Stimulated activated effector memory CD8-positive, alpha-beta T cell treated with anti-CD3 and anti-CD28 coated beads, Interleukin-12 subunit alpha, Interleukin-12 subunit beta, amount 100 ng/mL, for 72 hours (primary cell): Measurements from ENCODE around the gene PIGM.

Source experiments
- ATAC-seq: fragments of 150-1000 bp; cut with Tn5 transposase; 2 replicates; pipeline ENCODE4 v1.10.0; 2021
- DNase-seq, 2 donors: peaks; one replicate each; pipeline ENCODE4 v3.0.0; 2021 to 2022; ENCODE audit warnings: low spot score in 2 of 2
- H3K27ac Mint-ChIP-seq: one replicate; pipeline ENCODE4 v1.8.0; 2022; ENCODE audit warnings: mild to moderate bottlenecking, mixed read lengths
- H3K36me3 Mint-ChIP-seq: one replicate; pipeline ENCODE4 v1.8.0; 2022; ENCODE audit warnings: mild to moderate bottlenecking, mixed read lengths
- H3K4me1 Mint-ChIP-seq: one replicate; pipeline ENCODE4 v1.8.0; 2022; ENCODE audit warnings: mixed read lengths
- H3K4me3 Mint-ChIP-seq: one replicate; pipeline ENCODE4 v1.8.0; 2022; ENCODE audit warnings: mild to moderate bottlenecking, mixed read lengths
- H3K9me3 Mint-ChIP-seq: one replicate; pipeline ENCODE4 v1.8.0; 2022; ENCODE audit warnings: mixed read lengths

Gene PIGM

GRCh38 chr1:160031365-160032164 lies at the start of gene PIGM:
TSS of gene PIGM (minus strand) at chr1:160031990. CDS start at chr1:160031739, 251 bp downstream.
- ATAC-seq (peak; percentile 98), DNase-seq (peak; percentile 76 to 96)
- H3K4me1 Mint-ChIP-seq, result peaks cover 30% of the 10 kb centered on the region
- peak within 1 kb of the TSS; percentile 94 for H3K4me3 Mint-ChIP-seq
- no peaks in the 10 kb centered on the region for H3K9me3 Mint-ChIP-seq
- H3K36me3 Mint-ChIP-seq, result peaks cover 10% of the 10 kb centered on the region
- peak within 1 kb of the TSS; percentile 92 for H3K27ac Mint-ChIP-seq

DNA sequence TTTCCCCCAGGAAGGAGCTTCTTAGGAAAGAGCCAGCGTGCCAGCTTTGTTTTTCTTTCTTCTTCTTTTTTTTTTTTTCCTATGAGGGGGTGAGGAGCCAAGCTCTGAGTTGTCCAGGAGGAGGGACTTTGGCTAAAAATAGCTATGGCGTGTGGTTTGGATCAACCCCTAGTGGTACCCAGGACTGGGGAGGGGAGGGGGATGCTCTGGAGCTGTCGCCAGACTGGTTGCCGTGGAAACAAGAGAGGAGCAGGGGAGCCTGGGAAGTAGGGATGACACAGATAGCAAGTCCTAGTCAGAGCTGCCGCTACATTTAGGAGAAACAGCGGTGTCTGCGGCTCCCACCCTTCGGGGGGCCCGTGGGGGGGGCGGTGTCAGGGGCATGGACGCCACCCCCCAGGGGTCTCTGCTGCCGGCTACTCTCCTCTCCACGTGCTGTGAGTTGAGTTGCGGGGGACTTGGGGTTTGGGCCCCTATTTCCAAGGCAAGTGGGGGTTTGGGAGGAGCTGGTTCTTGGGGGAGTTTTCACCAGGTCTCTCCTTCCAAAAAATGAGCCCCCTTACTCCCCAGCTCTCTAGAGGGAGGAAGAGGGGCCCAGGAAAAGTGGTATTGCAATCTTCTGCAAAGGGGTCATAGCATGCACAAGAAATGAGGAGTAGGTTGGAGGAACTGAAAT lies 49.6 kb upstream of the PIGM start, which contains the start of gene KCNJ9:
Gene KCNJ9 (plus strand): TSS at position 278 of the 676 bp plus-strand sequence. CDS start 2,493 bp downstream, outside the sequence.
- ATAC-seq (no peak), DNase-seq (no peak)
- Mint-ChIP-seq H3K4me1 (peaks cover 22% of the 10 kb centered on the region), H3K36me3 (peaks cover 8% of the 10 kb centered on the region), H3K4me3 (no peak within 1 kb of the TSS), H3K9me3 (no peaks in the 10 kb centered on the region), H3K27ac (no peak within 1 kb of the TSS)

- ATAC-seq (no peak), DNase-seq (no peak)
- no peaks in the 10 kb centered on the region for H3K9me3 Mint-ChIP-seq
- peaks cover 16% of the 10 kb centered on the region for H3K4me1 Mint-ChIP-seq
- H3K27ac Mint-ChIP-seq, result no peak overlapping the region
- H3K4me3 Mint-ChIP-seq, result no peak overlapping the region
- no peaks in the 10 kb centered on the region for H3K36me3 Mint-ChIP-seq
These were observed 48.8 kb upstream of the PIGM start for GRCh38 chr1:160080381-160081100.

GRCh38 chr1:160079448-160079847 lies 47.7 kb upstream of the PIGM start:
- Mint-ChIP-seq H3K4me3 (no peak overlapping the region), H3K4me1 (peaks cover 14% of the 10 kb centered on the region), H3K27ac (no peak overlapping the region), H3K36me3 (no peaks in the 10 kb centered on the region), H3K9me3 (no peaks in the 10 kb centered on the region)
- no peak for ATAC-seq
- DNase-seq, result no peak

GRCh38 chr1:160078512-160079195 lies 46.9 kb upstream of the PIGM start:
- DNase-seq, result peak; percentile 39 to 85

GRCh38 chr1:160077486-160077885 lies 45.7 kb upstream of the PIGM start:
- no peak overlapping the region for H3K27ac Mint-ChIP-seq

More at GRCh38 chr1:160078512-160079195, 46.9 kb upstream of the PIGM start:
- Mint-ChIP-seq H3K4me3 (no peak overlapping the region), H3K36me3 (no peaks in the 10 kb centered on the region), H3K9me3 (no peaks in the 10 kb centered on the region), H3K4me1 (peaks cover 9% of the 10 kb centered on the region), H3K27ac (no peak overlapping the region)
- ATAC-seq, result peak; percentile 90

DNA sequence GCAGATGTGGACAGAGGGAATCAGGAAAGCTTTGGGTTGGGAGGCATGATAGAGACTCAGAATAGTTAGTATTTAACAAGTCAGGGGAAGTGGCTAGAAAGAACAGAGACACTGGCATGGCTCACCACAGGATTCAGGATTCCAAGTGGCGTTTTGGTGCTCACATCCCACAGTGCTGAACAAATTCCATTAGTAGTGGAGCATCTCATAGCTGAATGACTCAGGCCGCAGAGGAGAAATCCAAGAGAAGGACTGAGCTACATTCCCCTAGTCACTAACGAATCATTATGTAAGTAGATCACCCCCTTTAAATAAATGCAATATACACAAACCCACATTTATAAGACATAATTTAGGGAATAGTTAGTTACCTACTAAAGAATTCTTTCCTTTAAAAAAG lies 44.5 kb upstream of the PIGM start:
- ATAC-seq, result no peak
- H3K27ac Mint-ChIP-seq, result no peak overlapping the region

More at GRCh38 chr1:160077486-160077885, 45.7 kb upstream of the PIGM start:
- no peak for DNase-seq
- H3K9me3 Mint-ChIP-seq, result no peaks in the 10 kb centered on the region
- ATAC-seq, result no peak
- H3K36me3 Mint-ChIP-seq, result no peaks in the 10 kb centered on the region
- no peak overlapping the region for H3K4me3 Mint-ChIP-seq
- peaks cover 9% of the 10 kb centered on the region for H3K4me1 Mint-ChIP-seq

DNA sequence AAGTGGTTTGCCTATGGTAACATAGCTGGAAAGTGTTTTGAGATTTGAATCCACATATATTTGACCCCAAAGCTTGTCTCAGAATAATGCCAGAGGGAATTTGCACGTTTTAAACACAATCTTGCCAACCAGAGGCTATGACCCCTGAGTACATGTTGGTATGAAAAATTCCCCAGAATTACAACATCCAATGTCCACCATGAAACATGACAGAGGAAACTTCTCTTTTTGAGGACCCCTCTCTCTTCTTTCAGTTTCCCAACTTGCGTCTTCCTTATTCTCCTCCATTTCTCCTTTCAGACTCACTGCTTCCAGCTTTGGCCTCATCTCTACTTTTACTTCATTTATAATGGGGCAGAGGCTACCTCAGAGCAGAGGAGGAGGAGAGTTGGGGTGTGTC lies 44.0 kb upstream of the PIGM start:
- Mint-ChIP-seq H3K27ac (no peak overlapping the region), H3K4me3 (no peak overlapping the region), H3K36me3 (no peaks in the 10 kb centered on the region), H3K9me3 (no peaks in the 10 kb centered on the region), H3K4me1 (peaks cover 13% of the 10 kb centered on the region)
- ATAC-seq (no peak), DNase-seq (no peak)

More for the DNA sequence above, 44.5 kb upstream of the PIGM start:
- DNase-seq, result no peak
- peaks cover 14% of the 10 kb centered on the region for H3K4me1 Mint-ChIP-seq
- no peaks in the 10 kb centered on the region for H3K9me3 Mint-ChIP-seq
- H3K36me3 Mint-ChIP-seq, result no peaks in the 10 kb centered on the region
- no peak overlapping the region for H3K4me3 Mint-ChIP-seq

- Mint-ChIP-seq H3K36me3 (no peaks in the 10 kb centered on the region), H3K27ac (no peak overlapping the region), H3K4me1 (peaks cover 19% of the 10 kb centered on the region), H3K9me3 (no peaks in the 10 kb centered on the region), H3K4me3 (no peak overlapping the region)
- DNase-seq (no peak), ATAC-seq (no peak)
These were observed 43.1 kb upstream of the PIGM start for GRCh38 chr1:160074865-160075264.

DNA sequence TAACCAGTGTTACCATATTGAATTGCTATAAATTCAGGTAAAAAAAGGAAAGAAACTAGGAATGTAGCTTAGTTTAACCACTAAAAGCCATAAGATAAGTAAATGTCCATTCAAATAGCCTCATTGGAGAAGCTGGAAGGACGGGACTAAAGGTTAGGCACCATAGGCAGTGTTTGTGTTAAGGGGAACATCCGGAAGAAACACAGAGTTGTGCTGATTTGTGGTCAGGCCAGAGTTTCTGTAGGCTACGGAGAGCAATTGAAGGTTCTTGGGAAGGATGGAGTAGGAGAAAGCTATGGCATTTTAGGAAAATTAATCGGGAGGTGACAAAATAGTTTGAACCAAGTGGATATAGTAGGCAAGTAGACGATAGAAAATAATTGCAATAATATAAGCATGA lies 39.5 kb upstream of the PIGM start:
- Mint-ChIP-seq H3K9me3 (no peaks in the 10 kb centered on the region), H3K27ac (no peak overlapping the region), H3K4me3 (no peak overlapping the region), H3K4me1 (peaks cover 25% of the 10 kb centered on the region), H3K36me3 (no peaks in the 10 kb centered on the region)
- ATAC-seq, result no peak
- DNase-seq, result no peak

DNA sequence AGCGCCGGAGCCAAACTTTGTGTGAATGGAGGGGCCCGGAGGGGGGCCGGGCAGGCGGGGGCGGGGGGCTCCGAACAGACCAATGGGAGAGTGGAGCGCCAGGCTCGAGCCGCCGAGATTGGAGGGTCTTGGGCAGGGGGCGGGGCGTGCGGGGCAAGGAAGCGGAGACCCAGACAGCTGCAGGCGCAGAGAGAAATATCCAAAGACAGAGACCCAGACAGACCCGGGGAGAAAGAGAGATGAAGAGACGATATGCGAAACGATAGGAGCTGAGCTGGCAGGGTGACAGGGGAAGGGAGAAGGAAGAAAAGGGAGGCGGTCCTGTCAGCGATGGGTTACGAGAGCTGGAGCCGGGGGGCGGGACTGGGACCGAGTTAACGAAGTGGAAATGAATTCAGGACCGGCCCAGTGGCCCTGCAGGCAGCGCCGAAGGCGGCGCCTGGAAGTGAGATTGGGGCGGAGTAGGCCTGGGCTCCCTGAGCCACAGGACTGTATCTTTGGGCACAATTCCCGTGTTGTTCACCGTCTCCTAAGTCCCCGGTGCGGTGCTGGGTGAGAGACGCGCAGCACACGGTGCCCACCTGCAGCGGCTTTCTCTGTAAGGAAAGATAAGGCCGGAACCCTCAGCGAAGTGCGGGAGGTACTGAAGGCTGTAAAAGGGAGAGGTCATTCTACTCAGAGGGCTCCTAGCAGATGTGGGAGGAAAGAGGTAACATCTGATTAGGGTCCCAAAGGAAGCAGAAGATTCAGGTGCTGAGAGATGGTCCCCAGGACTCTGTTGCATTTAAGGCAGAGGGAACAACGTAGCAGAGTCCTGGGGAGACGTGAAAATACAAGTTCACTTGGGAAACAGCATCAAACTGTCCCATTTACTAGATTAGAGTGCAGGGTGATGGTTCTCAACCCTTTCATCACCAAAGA lies 38.7 kb upstream of the PIGM start:
- H3K36me3 Mint-ChIP-seq, result no peaks in the 10 kb centered on the region
- peak overlapping the region; percentile 74 for H3K4me3 Mint-ChIP-seq
- no peak overlapping the region for H3K27ac Mint-ChIP-seq
- no peaks in the 10 kb centered on the region for H3K9me3 Mint-ChIP-seq
- ATAC-seq, result peak; percentile 80
- DNase-seq, result peak; percentile 21 to 71
- H3K4me1 Mint-ChIP-seq, result peaks cover 25% of the 10 kb centered on the region

- Mint-ChIP-seq H3K27ac (no peak within 1 kb of the TSS), H3K36me3 (no peaks in the 10 kb centered on the region), H3K4me1 (peaks cover 25% of the 10 kb centered on the region), H3K4me3 (peak within 1 kb of the TSS; percentile 74), H3K9me3 (no peaks in the 10 kb centered on the region)
- ATAC-seq, result no peak
- DNase-seq, result no peak
These were observed 37.9 kb upstream of the PIGM start, which contains the start of gene KCNJ10 for GRCh38 chr1:160069460-160070231. TSS of gene KCNJ10 (minus strand) at chr1:160070160. CDS start at chr1:160042532, 27,628 bp downstream.

GRCh38 chr1:160068225-160068624 lies 36.4 kb upstream of the PIGM start:
- Mint-ChIP-seq H3K36me3 (no peaks in the 10 kb centered on the region), H3K9me3 (no peaks in the 10 kb centered on the region), H3K4me3 (no peak overlapping the region), H3K4me1 (peaks cover 25% of the 10 kb centered on the region), H3K27ac (no peak overlapping the region)
- no peak for ATAC-seq
- DNase-seq, result no peak
